ENCODE data around the gene LRRC2. TPM values are rescaled to one million over a fixed set of nuclear protein-coding genes. Genes with fewer than 3 reads are reported as not detected.
"Not testable (repeated sequence)": the region's sequence is repeated elsewhere in the genome, so short reads cannot be mapped to it uniquely, and the experiment has no call there.

The LRRC2 gene
- total RNA-seq, 2 donors from 2014 or later, result not detected

GRCh38 chr3:46495901-46496456 lies 70.1 kb downstream of the LRRC2 start:
- H3K36me3 Mint-ChIP-seq (ENCODE audit: low read depth), result no peaks in the 10 kb centered on the region
- H3K27me3 Mint-ChIP-seq, result no peaks in the 10 kb centered on the region
- no peak overlapping the region for H3K27ac Mint-ChIP-seq
- H3K9me3 Mint-ChIP-seq, result no peaks in the 10 kb centered on the region
- ATAC-seq (replicated peaks), result no peak
- no peaks in the 10 kb centered on the region for H3K4me1 Mint-ChIP-seq
- H3K4me3 Mint-ChIP-seq, result no peak overlapping the region

- H3K27ac Mint-ChIP-seq; H3K9me3 Mint-ChIP-seq; H3K4me3 Mint-ChIP-seq; H3K4me1 Mint-ChIP-seq; H3K27me3 Mint-ChIP-seq; ATAC-seq (replicated peaks); H3K36me3 Mint-ChIP-seq (ENCODE audit: low read depth): not testable (repeated sequence)
Measured at GRCh38 chr3:46494491-46494890, 71.6 kb downstream of the LRRC2 start.

- Mint-ChIP-seq H3K27me3 (no peaks in the 10 kb centered on the region), H3K9me3 (no peaks in the 10 kb centered on the region), H3K4me1 (no peaks in the 10 kb centered on the region), H3K27ac (no peak overlapping the region), H3K4me3 (no peak overlapping the region), H3K36me3 (ENCODE audit: low read depth) (no peaks in the 10 kb centered on the region)
- ATAC-seq (replicated peaks), result no peak
Measured at GRCh38 chr3:46492890-46493547, 73.1 kb downstream of the LRRC2 start.

GRCh38 chr3:46491089-46492070 lies 74.7 kb downstream of the LRRC2 start:
- Mint-ChIP-seq H3K9me3 (no peaks in the 10 kb centered on the region), H3K4me1 (no peaks in the 10 kb centered on the region), H3K36me3 (ENCODE audit: low read depth) (no peaks in the 10 kb centered on the region), H3K27me3 (no peaks in the 10 kb centered on the region), H3K27ac (no peak overlapping the region), H3K4me3 (no peak overlapping the region)
- ATAC-seq (replicated peaks), result no peak

- no peak overlapping the region for H3K4me3 Mint-ChIP-seq
- H3K27me3 Mint-ChIP-seq, result no peaks in the 10 kb centered on the region
- no peak overlapping the region for H3K27ac Mint-ChIP-seq
- ATAC-seq (replicated peaks), result no peak
- H3K36me3 Mint-ChIP-seq (ENCODE audit: low read depth), result no peaks in the 10 kb centered on the region
- no peaks in the 10 kb centered on the region for H3K4me1 Mint-ChIP-seq
- H3K9me3 Mint-ChIP-seq, result no peaks in the 10 kb centered on the region
Measured at GRCh38 chr3:46490338-46491084, 75.6 kb downstream of the LRRC2 start.

GRCh38 chr3:46489875-46490274 lies 76.2 kb downstream of the LRRC2 start:
- Mint-ChIP-seq H3K4me1 (no peaks in the 10 kb centered on the region), H3K4me3 (no peak overlapping the region), H3K36me3 (ENCODE audit: low read depth) (no peaks in the 10 kb centered on the region), H3K27me3 (no peaks in the 10 kb centered on the region), H3K9me3 (no peaks in the 10 kb centered on the region), H3K27ac (no peak overlapping the region)
- ATAC-seq (replicated peaks), result no peak

GRCh38 chr3:46489381-46489780 lies 76.7 kb downstream of the LRRC2 start:
- Mint-ChIP-seq H3K4me1 (no peaks in the 10 kb centered on the region), H3K27ac (no peak overlapping the region), H3K27me3 (no peaks in the 10 kb centered on the region), H3K4me3 (peak overlapping the region; percentile 39), H3K36me3 (ENCODE audit: low read depth) (no peaks in the 10 kb centered on the region), H3K9me3 (no peaks in the 10 kb centered on the region)
- no peak for ATAC-seq (replicated peaks)

GRCh38 chr3:46488735-46489361 lies 77.3 kb downstream of the LRRC2 start:
- H3K9me3 Mint-ChIP-seq, result no peaks in the 10 kb centered on the region
- H3K27ac Mint-ChIP-seq, result no peak overlapping the region
- H3K27me3 Mint-ChIP-seq, result no peaks in the 10 kb centered on the region
- peak; percentile 99 for ATAC-seq (replicated peaks)
- H3K4me1 Mint-ChIP-seq, result no peaks in the 10 kb centered on the region
- H3K36me3 Mint-ChIP-seq (ENCODE audit: low read depth), result no peaks in the 10 kb centered on the region
- H3K4me3 Mint-ChIP-seq, result peak overlapping the region; percentile 39

- no peak for ATAC-seq (replicated peaks)
- Mint-ChIP-seq H3K9me3 (no peaks in the 10 kb centered on the region), H3K36me3 (ENCODE audit: low read depth) (no peaks in the 10 kb centered on the region), H3K4me1 (no peaks in the 10 kb centered on the region), H3K4me3 (no peak overlapping the region), H3K27me3 (no peaks in the 10 kb centered on the region), H3K27ac (no peak overlapping the region)
Measured at GRCh38 chr3:46485779-46486175, 80.3 kb downstream of the LRRC2 start.

GRCh38 chr3:46484911-46485778 lies 81.0 kb downstream of the LRRC2 start:
- Mint-ChIP-seq H3K27me3 (no peaks in the 10 kb centered on the region), H3K4me3 (no peak overlapping the region), H3K4me1 (no peaks in the 10 kb centered on the region), H3K27ac (no peak overlapping the region), H3K36me3 (ENCODE audit: low read depth) (no peaks in the 10 kb centered on the region), H3K9me3 (no peaks in the 10 kb centered on the region)
- ATAC-seq (replicated peaks), result no peak

- Mint-ChIP-seq H3K27ac (no peak overlapping the region), H3K27me3 (peaks cover 5% of the 10 kb centered on the region), H3K4me3 (no peak overlapping the region), H3K36me3 (ENCODE audit: low read depth) (no peaks in the 10 kb centered on the region), H3K9me3 (no peaks in the 10 kb centered on the region), H3K4me1 (no peaks in the 10 kb centered on the region)
- ATAC-seq (replicated peaks), result no peak
Measured at GRCh38 chr3:46484388-46484787, 81.7 kb downstream of the LRRC2 start.

GRCh38 chr3:46483825-46484224 lies 82.3 kb downstream of the LRRC2 start:
- H3K4me3 Mint-ChIP-seq, result no peak overlapping the region
- peaks cover 10% of the 10 kb centered on the region for H3K27me3 Mint-ChIP-seq
- ATAC-seq (replicated peaks), result no peak
- H3K4me1 Mint-ChIP-seq, result no peaks in the 10 kb centered on the region
- no peaks in the 10 kb centered on the region for H3K9me3 Mint-ChIP-seq
- no peaks in the 10 kb centered on the region for H3K36me3 Mint-ChIP-seq (ENCODE audit: low read depth)
- H3K27ac Mint-ChIP-seq, result no peak overlapping the region

GRCh38 chr3:46482632-46483350 lies 83.3 kb downstream of the LRRC2 start:
- Mint-ChIP-seq H3K36me3 (ENCODE audit: low read depth) (no peaks in the 10 kb centered on the region), H3K4me3 (no peak overlapping the region), H3K27me3 (peaks cover 18% of the 10 kb centered on the region), H3K9me3 (no peaks in the 10 kb centered on the region), H3K4me1 (no peaks in the 10 kb centered on the region), H3K27ac (no peak overlapping the region)
- ATAC-seq (replicated peaks), result no peak
